DMS 273 (cell line): ENCODE data around the gene SLC6A12.

ENCODE experiments used
- DNase-seq: peaks from one replicate; lab custom pipeline; 2025; ENCODE audit not compliant: unreplicated experiment; lab: John Stamatoyannopoulos, UW

Gene SLC6A12

DNA sequence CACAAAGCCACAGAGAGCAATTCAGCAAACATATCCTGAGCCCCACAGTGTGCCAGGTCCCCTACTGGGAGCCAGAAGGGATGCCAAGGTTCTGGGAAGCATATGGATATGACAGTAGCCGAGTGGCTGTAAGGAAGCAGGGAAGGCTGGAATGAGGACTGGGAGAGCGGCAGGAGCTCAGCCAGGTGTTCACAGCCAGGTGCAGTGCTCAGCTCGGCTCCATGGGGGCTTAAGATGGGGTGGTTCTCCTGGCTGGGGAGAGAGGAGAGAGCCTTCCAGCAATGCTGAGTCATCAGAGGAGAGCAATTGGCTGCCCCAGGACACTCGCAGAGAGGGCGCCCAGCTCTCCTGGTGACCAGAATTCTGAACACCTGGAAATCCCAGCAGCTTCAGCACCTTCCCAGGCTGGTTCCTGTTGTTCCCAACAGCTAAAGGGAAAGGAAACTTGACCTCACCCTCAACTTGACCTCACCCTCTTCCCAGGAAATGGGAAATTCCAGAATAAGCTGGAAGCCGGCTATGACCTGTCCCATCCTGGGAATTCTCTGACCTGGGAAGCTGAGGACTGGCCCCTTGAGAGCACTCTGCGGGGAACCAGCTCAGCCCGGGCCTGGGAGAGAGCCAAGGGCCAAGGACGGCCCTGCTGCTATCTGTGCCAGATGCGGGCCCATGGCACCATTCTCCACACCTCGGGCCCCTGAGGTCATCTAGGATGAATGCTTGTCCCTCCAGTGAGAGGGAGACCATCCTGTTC is 34.6 kb downstream of the SLC6A12 start:
- peak; percentile 77 for DNase-seq

DNA sequence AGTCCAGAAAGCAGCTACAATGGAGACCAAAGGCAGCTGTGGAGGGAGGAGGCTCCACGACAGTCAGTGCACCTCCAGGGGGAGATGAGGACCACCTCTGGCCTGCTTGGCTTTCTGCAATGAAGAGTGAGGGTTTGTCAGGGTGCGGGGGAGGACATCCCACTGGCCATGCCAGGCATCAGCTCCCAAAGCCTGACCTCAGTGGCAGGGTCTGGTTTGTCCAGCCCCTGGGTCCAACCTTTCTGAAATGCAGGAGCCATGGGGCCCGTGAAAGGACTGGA is 35.2 kb downstream of the SLC6A12 start:
- peak; percentile 34 for DNase-seq

DNA sequence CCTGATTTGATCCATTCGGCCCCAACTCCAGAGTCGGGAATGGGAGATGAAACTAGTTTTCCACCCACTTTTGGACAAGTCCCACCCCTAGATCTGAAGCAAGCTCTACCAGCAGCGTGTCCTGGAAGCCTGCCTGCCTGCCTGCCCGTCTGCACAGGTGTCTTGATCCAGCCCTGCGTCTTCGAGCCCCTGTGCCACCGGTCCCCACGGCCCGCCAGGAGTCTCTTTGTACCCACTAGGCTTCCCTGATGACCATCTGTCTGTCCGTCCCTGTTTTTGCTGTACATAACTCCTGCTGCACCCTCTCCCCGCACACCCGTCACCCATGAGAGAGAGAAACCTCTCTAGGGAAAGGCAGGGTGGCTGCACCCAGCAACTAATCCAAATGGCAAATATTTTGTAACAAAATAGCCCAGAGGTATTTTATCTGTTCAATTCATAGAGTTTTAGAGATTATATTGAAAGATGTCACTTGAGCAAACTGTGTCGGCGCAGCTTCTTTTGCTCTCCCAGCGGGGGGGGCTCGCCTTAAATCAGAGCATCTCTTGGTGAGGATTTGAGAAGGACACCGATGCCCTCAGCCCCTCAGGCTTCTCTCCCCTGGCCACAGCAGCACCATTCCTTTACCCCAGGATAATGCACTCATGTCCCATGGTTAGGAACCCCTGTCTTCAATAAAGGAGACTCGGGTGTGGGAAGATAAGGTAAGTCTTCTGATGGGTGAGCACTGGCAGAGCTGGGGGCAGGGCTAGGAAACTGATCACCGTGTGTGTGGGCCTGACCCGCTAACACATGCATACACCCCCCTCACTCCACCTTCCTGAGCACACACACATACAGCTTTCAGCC is 35.8 kb downstream of the SLC6A12 start:
- peak; percentile 56 for DNase-seq

DNA sequence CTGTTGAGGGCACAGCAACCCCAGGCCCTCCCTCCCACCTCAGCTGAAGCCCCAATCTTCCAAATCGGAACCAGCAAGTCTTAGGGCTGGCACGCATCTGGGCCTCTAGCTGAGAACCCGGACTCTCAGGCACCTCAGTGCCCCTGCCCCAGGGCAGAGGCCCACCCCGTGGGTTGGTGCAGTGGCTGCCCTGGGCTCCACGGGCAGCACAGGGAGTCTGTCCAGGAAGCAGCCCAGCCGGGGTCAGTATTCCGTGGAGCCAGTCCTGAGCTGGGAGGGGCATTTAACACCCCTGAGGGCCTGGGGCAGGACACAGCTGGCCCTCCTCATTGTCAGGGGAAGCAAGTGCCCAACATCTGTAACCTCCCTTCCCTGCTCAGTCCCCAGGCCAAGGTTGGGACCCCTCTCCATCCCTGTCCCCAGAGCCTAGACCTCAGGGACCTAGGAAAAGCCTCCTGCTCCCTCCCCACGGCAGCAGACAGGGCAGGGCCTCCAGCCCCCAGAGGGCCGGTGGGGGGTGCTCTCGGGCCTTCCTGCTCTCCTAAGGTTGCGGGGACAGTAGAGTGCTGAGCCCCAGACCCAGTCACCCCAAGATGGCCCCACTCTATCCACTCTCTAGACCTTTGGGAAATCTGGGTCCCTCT is 36.5 kb downstream of the SLC6A12 start:
- peak; percentile 56 for DNase-seq

DNA sequence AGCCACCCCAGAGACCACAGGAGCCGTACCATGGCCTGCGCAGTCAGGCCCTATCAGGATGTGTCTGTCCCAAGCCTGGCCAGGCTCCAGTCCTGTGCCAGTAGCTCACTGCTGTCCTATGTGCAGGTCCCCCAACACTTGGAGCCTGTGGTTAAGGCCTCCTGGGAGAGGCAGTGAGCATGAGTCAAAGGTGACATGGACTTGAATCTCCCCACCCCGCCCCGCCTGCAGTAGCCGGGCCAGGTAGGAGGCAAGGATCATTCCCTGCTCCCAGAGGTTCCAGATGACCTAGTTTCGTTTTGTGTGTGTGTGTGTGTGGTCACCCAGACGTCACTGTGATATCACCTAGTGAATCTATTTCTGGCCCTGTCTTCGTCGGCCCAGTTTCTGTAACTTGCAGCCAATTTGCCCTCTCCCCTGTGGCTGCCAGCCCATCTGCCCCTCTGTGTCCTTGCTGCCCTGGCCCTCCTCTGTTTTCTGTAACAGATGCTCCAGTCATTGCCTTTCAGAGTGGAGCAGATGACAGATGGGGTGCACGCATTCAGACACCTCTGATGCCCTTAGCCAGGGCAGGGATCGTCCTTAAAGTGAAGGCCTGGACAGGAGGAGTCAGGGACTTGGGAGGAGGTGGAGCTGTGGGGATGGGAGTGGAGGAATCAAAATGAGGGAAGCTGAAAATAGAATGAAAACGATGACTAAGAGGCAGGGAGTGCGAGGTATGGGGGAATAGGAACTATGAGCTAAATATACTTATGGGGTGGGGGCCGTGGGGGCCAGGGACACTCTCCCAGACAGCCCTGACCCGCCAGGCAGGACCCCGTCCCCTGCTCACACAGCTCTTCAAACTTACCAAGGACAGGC is 37.4 kb downstream of the SLC6A12 start:
- DNase-seq, result peak; percentile 96

DNA sequence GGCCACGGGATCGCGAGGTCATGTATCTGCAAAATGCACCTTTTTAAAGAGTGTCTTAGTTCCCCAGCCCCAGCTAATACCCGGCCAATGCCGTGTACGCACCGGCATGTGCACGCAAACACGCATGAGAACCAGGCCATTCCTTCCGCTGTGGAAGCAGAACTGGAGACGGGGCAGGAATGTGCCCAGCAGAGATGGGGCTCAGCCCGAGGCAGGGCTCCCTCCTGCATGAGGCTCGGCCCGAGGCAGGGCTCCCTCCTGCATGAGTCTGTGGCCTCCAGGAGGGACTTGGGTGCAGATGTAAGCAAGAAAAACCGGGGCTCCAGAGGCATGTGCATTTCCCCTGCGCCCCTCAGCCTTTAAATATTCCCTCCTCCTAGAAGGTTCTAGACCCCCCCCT is 38.2 kb downstream of the SLC6A12 start:
- DNase-seq, result peak; percentile 31

DNA sequence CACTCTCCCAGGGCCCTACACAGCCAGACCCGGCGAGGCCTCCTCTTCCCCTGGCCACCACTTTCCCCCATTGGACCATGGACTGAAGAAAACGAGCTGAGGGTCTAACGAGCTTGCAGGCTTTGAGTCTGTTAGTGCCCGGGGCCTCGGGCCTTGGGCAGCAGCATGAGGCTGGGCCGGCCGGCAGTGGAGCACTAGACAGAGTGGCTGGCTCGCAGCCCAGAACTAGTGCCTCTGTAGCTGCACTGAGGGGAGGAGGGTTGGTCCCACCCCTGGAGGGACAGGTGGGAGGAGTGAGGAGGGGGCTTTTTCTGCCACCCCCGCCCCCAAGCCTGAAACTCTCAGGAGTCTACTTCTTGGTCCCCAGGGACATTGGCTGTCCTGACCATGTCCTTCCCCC is 38.7 kb downstream of the SLC6A12 start:
- DNase-seq, result peak; percentile 64

DNA sequence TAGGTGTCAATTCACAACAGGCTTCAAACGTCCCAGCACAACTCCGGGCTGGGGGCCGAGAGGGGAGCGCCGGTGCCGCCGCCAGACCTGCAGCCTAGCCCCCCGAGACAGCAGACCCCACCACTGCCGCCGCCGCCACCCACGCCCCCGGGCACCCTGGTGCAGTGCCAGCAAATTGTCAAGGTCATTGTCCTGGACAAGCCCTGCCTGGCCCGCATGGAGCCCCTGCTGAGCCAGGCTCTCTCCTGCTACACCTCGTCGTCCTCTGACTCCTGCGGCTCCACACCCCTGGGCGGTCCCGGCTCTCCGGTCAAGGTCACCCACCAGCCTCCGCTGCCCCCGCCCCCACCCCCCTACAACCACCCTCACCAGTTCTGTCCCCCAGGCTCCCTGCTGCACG is 39.4 kb downstream of the SLC6A12 start:
- DNase-seq, result no peak

DNA sequence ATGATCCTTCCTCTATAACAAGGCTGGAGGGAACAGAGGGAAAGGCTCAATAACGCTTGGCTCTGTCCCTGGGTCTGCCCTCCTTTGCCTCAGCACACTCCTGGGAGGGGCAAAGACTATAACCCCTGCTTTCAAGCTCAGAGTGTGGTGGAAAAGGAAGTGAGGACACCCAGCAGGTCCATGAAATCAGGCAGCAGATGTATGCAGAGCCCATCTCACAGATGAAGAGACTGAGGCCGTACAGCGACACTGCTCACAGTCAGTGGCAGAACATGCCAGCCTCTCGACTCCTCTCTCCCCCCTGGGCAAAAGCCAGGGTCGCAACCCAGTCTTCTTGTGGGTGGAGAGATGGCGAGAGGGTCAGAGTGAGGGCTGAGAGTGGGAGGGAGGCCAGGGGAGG is 39.8 kb downstream of the SLC6A12 start:
- DNase-seq, result no peak

DNA sequence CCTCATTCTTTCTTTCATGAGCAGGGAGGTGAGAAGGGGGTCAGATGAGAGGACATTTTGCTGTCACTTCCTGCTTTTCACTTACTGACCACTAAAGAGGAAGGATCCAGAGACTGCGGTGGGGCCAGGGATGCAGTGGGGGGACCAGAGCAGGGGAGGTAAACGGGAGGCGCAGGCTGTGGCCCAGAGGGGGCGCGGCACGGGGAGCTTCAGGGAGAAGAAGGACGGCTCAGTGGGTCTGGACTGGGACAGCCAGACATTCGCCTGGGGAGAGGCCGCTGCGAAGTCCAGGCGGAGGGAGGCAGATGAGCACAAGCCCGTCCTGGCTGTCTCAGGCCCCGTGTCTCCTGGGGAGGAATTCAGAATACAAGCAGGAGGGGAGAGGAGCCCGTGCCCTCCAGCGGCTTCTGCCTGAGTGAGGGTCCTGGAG is 41.2 kb downstream of the SLC6A12 start:
- no peak for DNase-seq

DNA sequence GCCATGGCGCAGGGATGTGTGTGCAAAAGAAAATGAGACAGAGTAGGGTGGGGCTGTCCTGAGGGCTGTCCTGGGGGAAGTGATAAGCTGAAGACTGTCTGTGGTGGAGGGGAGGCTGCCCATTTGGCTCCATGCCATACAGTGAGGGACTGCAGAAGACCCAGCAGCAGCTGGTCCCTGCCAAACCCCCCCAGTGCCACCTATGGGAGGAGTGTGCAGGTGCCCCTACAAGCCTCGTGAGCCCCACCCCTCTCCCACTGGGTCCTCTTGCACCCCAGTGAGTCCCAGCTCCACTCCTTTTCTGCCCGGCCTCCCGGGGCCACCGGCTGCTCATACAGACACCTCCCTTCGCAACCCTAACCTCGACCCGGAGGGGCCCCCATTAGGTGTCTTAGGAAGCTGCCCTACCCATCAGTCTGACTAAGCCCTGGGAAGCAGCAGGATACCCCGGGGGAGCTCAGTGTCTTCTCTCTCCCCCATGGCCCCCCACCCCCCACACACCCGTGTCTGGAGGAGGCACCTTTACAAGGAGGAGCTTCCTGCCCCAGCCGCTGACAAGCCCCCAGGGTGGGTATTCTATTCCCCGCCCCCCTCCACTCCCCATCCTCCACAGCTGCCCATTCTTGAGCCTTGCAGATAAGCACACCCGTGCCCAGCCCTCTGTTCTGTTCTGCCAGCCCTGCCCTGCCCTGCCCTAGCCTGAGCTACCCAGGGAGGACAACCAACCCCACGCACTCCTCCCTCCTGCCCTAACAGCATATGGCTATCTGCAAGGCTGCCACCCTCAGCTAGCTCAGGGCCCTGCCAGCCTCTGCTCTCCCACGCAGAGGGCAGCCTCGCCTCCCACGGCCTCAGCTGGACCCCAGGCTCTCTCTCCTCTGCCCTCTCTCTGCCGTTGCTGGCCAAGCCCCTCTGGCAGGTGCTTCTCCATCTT is 41.9 kb downstream of the SLC6A12 start:
- peak; percentile 29 for DNase-seq

DNA sequence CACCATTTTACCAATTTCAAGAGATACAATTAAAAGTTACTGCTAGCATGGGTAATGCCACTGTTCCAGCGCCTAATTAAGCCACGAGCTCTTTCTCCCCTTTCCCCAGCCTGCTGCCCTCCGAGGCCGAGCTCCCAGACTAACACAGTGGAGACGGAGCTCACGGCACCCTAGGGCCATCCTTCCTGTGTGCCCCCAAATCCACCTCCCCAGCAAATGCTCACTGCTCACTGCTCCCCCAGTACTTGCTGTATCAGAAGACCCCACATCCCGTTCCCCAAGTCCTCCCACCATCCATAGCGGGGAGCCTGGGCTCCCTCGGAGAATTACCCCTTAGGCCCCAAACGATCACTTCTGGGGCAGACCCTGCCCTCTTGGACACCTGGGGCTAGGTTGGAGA is 42.7 kb downstream of the SLC6A12 start:
- no peak for DNase-seq

DNA sequence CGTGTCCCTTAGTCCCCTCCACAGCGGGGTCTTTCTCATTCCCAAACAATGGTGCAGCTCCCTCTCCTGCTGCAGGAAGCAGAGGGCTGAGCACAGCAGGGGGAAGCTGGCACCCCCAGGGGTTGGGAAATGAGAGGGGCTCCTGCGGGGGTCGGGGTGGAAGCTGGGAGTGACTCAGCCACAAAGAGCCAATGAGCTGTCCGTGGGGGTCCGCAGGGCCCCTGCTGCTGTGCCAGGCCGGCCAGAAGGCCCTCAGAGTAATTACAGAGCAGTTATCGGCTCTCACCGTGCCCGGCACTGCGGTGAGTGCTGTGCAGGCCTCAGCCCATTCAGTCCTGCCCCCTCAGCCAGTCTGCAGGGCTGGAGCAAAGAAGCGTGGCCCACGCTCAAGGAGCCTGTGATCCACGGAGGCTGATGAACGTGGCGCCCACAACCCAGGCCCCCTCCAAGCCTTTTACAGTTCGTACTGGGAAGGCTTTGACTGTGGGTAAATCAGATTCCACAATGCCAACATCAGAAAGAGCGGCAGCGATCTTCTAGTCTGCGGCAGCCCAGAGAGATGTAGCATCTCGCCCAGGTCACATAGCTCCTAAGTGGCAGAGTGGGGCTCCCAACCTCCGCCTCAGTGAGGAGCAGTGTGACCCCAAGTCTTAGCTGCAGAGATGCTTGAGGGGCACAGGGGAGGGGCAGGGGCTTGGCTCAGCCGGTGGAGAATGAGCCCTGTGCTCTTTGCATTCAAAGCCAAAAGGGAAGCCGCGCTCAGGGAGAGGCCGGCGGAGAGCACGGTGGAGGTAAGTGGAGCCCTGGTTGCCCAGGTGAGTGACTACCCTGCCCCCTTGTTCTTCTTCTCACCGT is 43.4 kb downstream of the SLC6A12 start:
- DNase-seq, result no peak

DNA sequence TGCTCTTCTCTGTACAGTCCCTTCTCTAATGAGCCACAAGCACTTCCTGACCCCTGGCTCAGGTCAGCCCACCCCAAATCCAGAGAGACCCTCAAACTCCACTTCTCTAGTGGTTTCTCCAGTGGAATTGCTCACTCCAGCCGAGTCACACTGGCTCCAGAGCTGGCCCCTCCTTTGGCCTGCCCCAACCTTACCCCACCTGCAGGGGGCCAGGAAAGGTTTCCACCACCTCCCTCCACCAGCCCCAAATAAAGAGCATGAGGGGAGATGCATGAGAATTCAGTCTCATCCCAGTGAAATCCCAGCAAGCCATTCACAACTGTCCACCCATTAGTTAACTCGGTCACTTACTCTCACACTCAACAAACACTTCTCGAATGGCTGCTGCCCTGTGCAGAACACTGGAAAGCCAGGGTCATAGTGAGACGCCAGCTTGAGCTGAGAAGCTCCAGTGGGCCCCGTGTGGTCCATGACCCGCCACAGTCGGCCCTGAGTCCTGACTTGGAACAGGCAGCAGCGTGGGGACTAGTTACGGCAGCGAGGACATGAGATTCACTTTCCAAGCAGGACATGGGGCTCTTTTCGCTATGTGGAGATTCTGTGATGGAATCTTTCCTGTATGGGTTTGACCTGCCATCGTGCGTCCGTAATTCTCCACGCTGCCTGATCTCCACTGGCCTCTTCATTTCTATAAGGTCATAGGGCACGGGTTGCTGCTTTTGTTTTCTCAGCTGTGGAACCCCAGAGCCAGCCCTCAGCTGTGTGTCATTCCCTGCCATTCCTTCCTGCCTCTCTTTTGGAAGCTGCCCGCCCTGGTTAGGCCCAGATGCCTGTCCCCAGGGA is 44.2 kb downstream of the SLC6A12 start:
- DNase-seq, result peak; percentile 26

DNA sequence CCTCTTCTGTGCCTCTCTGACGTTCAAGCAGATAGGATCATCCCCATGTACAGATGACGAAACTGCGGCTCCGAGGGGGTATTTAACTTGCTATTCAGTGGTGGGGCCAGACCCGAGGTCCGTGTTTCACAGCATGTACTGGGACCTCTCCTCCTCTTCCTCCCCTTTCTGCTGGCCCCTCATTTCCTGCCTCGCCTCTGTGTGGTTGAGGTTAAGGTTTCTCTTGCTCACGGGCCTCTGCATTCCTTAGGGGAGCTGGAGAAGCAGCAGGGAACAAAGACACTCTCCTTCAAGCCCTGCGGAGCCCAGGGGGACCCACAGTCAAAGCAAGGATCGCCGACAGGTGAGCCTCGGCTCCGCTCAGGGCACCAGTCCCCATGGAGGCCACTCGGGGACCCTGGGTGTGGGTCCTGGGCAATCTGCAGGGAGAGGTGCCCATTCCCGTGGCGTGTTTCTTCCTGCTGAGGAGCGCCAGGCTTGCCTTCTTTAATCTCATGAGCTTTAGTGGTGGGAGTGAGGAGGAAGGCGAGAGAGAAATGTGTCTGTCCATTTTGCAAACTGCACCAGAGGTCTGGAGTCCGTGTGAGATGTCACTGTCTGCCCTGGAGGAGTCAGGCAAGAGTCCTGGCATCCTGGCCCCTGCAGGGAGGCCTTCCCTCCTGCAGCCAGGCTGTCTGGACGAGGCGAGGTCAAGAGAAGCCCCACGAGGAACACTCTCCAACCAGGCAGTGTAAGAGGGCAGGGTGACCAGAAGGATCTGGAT is 45.0 kb downstream of the SLC6A12 start:
- DNase-seq, result no peak

DNA sequence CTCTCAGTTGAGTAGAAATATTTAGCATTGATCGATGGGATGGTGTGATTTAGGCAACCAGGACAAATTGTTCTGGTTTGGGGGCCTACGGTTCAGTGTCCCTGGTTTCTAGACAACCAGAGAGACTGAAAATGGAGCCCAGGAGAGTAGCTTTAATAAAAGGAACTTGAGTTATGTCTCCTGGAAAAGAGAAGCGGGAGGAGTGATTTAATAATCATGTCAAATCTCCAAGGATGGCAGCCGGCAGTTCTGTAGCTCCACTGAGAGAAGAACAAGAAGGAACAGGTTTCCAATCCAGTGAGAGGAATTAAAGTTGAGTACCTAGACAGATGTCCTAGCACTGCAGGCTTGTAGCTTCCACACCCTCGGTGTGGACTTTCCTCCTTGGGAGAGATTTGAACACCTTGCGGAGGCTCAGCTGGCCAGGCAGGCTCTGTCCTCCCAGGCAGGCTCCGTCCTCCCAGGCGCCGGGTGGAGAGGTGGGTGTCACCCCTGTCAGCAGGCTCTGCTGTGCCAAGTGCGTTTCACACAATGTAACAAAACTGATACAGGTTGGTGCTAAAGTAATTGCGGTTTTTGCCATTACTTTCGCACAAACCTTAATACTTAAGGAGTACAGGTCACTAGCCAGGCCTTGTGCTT is 45.9 kb downstream of the SLC6A12 start:
- no peak for DNase-seq
